Measurements from ENCODE around the gene CRYL1.
"Not testable (repeated sequence)": the region's sequence is repeated elsewhere in the genome, so short reads cannot be mapped to it uniquely, and the experiment has no call there.

The CRYL1 gene

GRCh38 chr13:20456737-20457136, 68.9 kb downstream of the CRYL1 start:
- DNase-seq (ENCODE audit: low read depth in 2 of 2), result no peak

- no peak for DNase-seq (ENCODE audit: low read depth in 2 of 2)
Measured at GRCh38 chr13:20451397-20451796, 74.3 kb downstream of the CRYL1 start.

GRCh38 chr13:20448470-20448869, 77.2 kb downstream of the CRYL1 start:
- no peak for DNase-seq (ENCODE audit: low read depth in 2 of 2)

GRCh38 chr13:20446900-20447299, 78.8 kb downstream of the CRYL1 start:
- DNase-seq (ENCODE audit: low read depth in 2 of 2), result no peak

GRCh38 chr13:20446405-20446804, 79.3 kb downstream of the CRYL1 start:
- DNase-seq (ENCODE audit: low read depth in 2 of 2), result no peak

- no peak for DNase-seq (ENCODE audit: low read depth in 2 of 2)
Measured at GRCh38 chr13:20442798-20443381, 82.8 kb downstream of the CRYL1 start.

- no peak for DNase-seq (ENCODE audit: low read depth in 2 of 2)
Measured at GRCh38 chr13:20442375-20442774, 83.3 kb downstream of the CRYL1 start.

GRCh38 chr13:20441879-20442278, 83.8 kb downstream of the CRYL1 start:
- no peak for DNase-seq (ENCODE audit: low read depth in 2 of 2)

GRCh38 chr13:20441056-20441455, 84.6 kb downstream of the CRYL1 start:
- no peak for DNase-seq (ENCODE audit: low read depth in 2 of 2)

- DNase-seq (ENCODE audit: low read depth in 2 of 2), result no peak
Measured at GRCh38 chr13:20439261-20439660, 86.4 kb downstream of the CRYL1 start.

- DNase-seq (ENCODE audit: low read depth in 2 of 2), result no peak
Measured at GRCh38 chr13:20438801-20439200, 86.9 kb downstream of the CRYL1 start.

GRCh38 chr13:20436505-20436904, 89.2 kb downstream of the CRYL1 start:
- DNase-seq (ENCODE audit: low read depth in 2 of 2), result no peak

- no peak for DNase-seq (ENCODE audit: low read depth in 2 of 2)
Measured at GRCh38 chr13:20435616-20436368, 89.9 kb downstream of the CRYL1 start.

- not testable (repeated sequence) for DNase-seq (ENCODE audit: low read depth in 2 of 2)
Measured at GRCh38 chr13:20434210-20434609, 91.4 kb downstream of the CRYL1 start.

GRCh38 chr13:20431687-20432384, 93.8 kb downstream of the CRYL1 start:
- DNase-seq (ENCODE audit: low read depth in 2 of 2), result no peak

- DNase-seq (ENCODE audit: low read depth in 2 of 2), result no peak
Measured at GRCh38 chr13:20431080-20431479, 94.6 kb downstream of the CRYL1 start.

- DNase-seq (ENCODE audit: low read depth in 2 of 2), result no peak
Measured at GRCh38 chr13:20430296-20430695, 95.4 kb downstream of the CRYL1 start.

- DNase-seq (ENCODE audit: low read depth in 2 of 2), result no peak
Measured at GRCh38 chr13:20429682-20430081, 96.0 kb downstream of the CRYL1 start.

- no peak for DNase-seq (ENCODE audit: low read depth in 2 of 2)
Measured at GRCh38 chr13:20428666-20429644, 96.7 kb downstream of the CRYL1 start.

GRCh38 chr13:20426766-20427448, 98.8 kb downstream of the CRYL1 start:
- DNase-seq (ENCODE audit: low read depth in 2 of 2), result no peak

GRCh38 chr13:20425819-20426219, 99.8 kb downstream of the CRYL1 start:
- no peak for DNase-seq (ENCODE audit: low read depth in 2 of 2)
